CD4-positive, CD25-positive, alpha-beta regulatory T cell (primary cell): ENCODE results near the gene TTC31. TPM values are rescaled to one million over a fixed set of nuclear protein-coding genes. Genes with fewer than 3 reads are reported as not detected.
"Not testable (repeated sequence)": the region's sequence is repeated elsewhere in the genome, so short reads cannot be mapped to it uniquely, and the experiment has no call there.

Experiments used
- ATAC-seq, 2 donors: fragments of 150-1000 bp; cut with Tn5 transposase; one replicate each; pipeline ENCODE4 v1.10.0; 2021; ENCODE audit warnings: low read depth in 2 of 2, moderate number of reproducible peaks in 2 of 2, moderate library complexity in 1 of 2
- DNase-seq, 3 donors: peaks; one replicate each; pipeline versions ENCODE4 v3.0.0 to v3.0.0-alpha.2; 2012 to 2022; ENCODE audit warnings: mixed read lengths in 1 of 3
- H3K27ac ChIP-seq: one replicate; pipeline ENCODE4 v1.7.0; 2013; ENCODE audit warnings: mild to moderate bottlenecking, low read length; ENCODE audit not compliant: insufficient read depth, poor library complexity, severe bottlenecking
- H3K27me3 ChIP-seq: one replicate; pipeline ENCODE4 v1.7.0; 2013; ENCODE audit warnings: low read length; ENCODE audit not compliant: control insufficient read depth, insufficient read depth
- H3K36me3 ChIP-seq: one replicate; pipeline ENCODE4 v1.7.0; 2013; ENCODE audit warnings: mild to moderate bottlenecking, low read length, moderate library complexity; ENCODE audit not compliant: control insufficient read depth, insufficient read depth
- H3K4me1 ChIP-seq: 2 replicates; pipeline ENCODE4 v1.7.0; 2013; ENCODE audit warnings: mild to moderate bottlenecking, low read length; ENCODE audit not compliant: insufficient read depth, control insufficient read depth, poor library complexity, severe bottlenecking
- H3K4me3 ChIP-seq: one replicate; pipeline ENCODE4 v1.7.0; 2013; ENCODE audit warnings: low read depth, mild to moderate bottlenecking, low read length, moderate library complexity
- H3K9me3 ChIP-seq, 2 experiments: 1 replicate in 1 of 2; 2 replicates in 1 of 2; pipeline ENCODE4 v1.7.0; 2013; ENCODE audit warnings: low read length in 2 of 2, mild to moderate bottlenecking in 1 of 2, moderate library complexity in 1 of 2; ENCODE audit not compliant: control insufficient read depth in 2 of 2
- H3K27ac Mint-ChIP-seq, 3 donors: one replicate each; pipeline ENCODE4 v1.8.0; 2020 to 2022; ENCODE audit warnings: mild to moderate bottlenecking in 3 of 3, mixed read lengths in 3 of 3, moderate library complexity in 2 of 3
- H3K27me3 Mint-ChIP-seq: one replicate; pipeline ENCODE4 v1.8.0; 2022; ENCODE audit warnings: mild to moderate bottlenecking, mixed read lengths
- H3K36me3 Mint-ChIP-seq: one replicate; pipeline ENCODE4 v1.8.0; 2020; ENCODE audit warnings: mixed read lengths
- H3K4me1 Mint-ChIP-seq, 4 donors: one replicate each; pipeline ENCODE4 v1.8.0; 2020 to 2022; ENCODE audit warnings: mixed read lengths in 4 of 4, mild to moderate bottlenecking in 1 of 4
- H3K4me3 Mint-ChIP-seq, 4 donors: one replicate each; pipeline ENCODE4 v1.8.0; 2020 to 2022; ENCODE audit warnings: mild to moderate bottlenecking in 4 of 4, mixed read lengths in 4 of 4, moderate library complexity in 3 of 4
- H3K9me3 Mint-ChIP-seq, 7 donors: one replicate each; pipeline ENCODE4 v1.8.0; 2020 to 2022; ENCODE audit warnings: mixed read lengths in 7 of 7, mild to moderate bottlenecking in 3 of 7, moderate library complexity in 2 of 7
- polyA plus RNA-seq, 4 donors: library from polyadenylated mRNA; unstranded; fragments of 300-500 nt; fragmentation: Illumina TruSeq; gene quantifications; one replicate each; pipeline ENCODE4 v1.2.3, GENCODE V29; 2021
- total RNA-seq: library from RNA; stranded (reverse); gene quantifications from one replicate; pipeline ENCODE4 v1.2.3, GENCODE V29; 2022

Gene TTC31
- total and polyA plus RNA-seq, 5 donors from 2014 or later: 21.7 to 38.7 (median 23.4) TPM

GRCh38 chr2:74470742-74471141 lies 12.1 kb upstream of the TTC31 start:
- not testable (repeated sequence) for ATAC-seq, H3K27me3 Mint-ChIP-seq, DNase-seq, H3K9me3 ChIP-seq, H3K27me3 ChIP-seq, H3K9me3 Mint-ChIP-seq, H3K27ac ChIP-seq, H3K4me3 ChIP-seq
- Mint-ChIP-seq H3K4me1 (peaks cover 5 to 32% (median 19%) of the 10 kb centered on the region in 4 donors), H3K36me3 (peaks cover 16% of the 10 kb centered on the region), H3K4me3 (peak overlapping the region; percentile 69 to 83 (median 74)), H3K27ac (peak overlapping the region in 2 of 3 donors; percentile 76 to 84)
- Histone ChIP-seq H3K36me3 (peaks cover 15% of the 10 kb centered on the region), H3K4me1 (peaks cover 30% of the 10 kb centered on the region)

- peak overlapping the region; percentile 92 to 98 (median 94) for H3K4me3 Mint-ChIP-seq
- peak overlapping the region; percentile 97 to 99 (median 99) for H3K27ac Mint-ChIP-seq
- no peaks in the 10 kb centered on the region for H3K9me3 ChIP-seq
- peaks cover 15% of the 10 kb centered on the region for H3K36me3 ChIP-seq
- H3K27me3 ChIP-seq: no peaks in the 10 kb centered on the region
- ATAC-seq: no peak
- peaks cover 26% of the 10 kb centered on the region for H3K4me1 ChIP-seq
- peak overlapping the region; percentile 92 for H3K4me3 ChIP-seq
- peaks cover 0 to 2% (median 0%) of the 10 kb centered on the region in 7 donors for H3K9me3 Mint-ChIP-seq
- H3K36me3 Mint-ChIP-seq: peaks cover 16% of the 10 kb centered on the region
- H3K27ac ChIP-seq: peak overlapping the region; percentile 92
- H3K4me1 Mint-ChIP-seq: peaks cover 5 to 28% (median 15%) of the 10 kb centered on the region in 4 donors
- peaks cover 5% of the 10 kb centered on the region for H3K27me3 Mint-ChIP-seq
- no peak for DNase-seq
These were observed 11.4 kb upstream of the TTC31 start for GRCh38 chr2:74471332-74472065.

- Histone ChIP-seq H3K27ac (peak within 1 kb of the TSS; percentile 92), H3K4me3 (peak within 1 kb of the TSS; percentile 92), H3K4me1 (peaks cover 26% of the 10 kb centered on the region), H3K27me3 (no peaks in the 10 kb centered on the region), H3K9me3 (no peaks in the 10 kb centered on the region), H3K36me3 (peaks cover 15% of the 10 kb centered on the region)
- Mint-ChIP-seq H3K36me3 (peaks cover 17% of the 10 kb centered on the region), H3K9me3 (peaks cover 0 to 2% (median 0%) of the 10 kb centered on the region in 7 donors), H3K27me3 (peaks cover 5% of the 10 kb centered on the region), H3K27ac (peak within 1 kb of the TSS; percentile 97 to 99 (median 99)), H3K4me3 (peak within 1 kb of the TSS; percentile 92 to 98 (median 94)), H3K4me1 (peaks cover 5 to 28% (median 15%) of the 10 kb centered on the region in 4 donors)
- ATAC-seq: peak; percentile 94
- DNase-seq: peak; percentile 94 to 98 (median 95)
These were observed 10.6 kb upstream of the TTC31 start, which contains the start of gene MRPL53 for GRCh38 chr2:74472086-74472944. Gene MRPL53, minus strand, starts transcription at chr2:74472680. Its CDS starts 20 bp downstream, at chr2:74472660.

- Mint-ChIP-seq H3K27ac (peak overlapping the region; percentile 97 to 99 (median 99)), H3K4me1 (peaks cover 5 to 28% (median 17%) of the 10 kb centered on the region in 4 donors), H3K4me3 (peak overlapping the region; percentile 92 to 98 (median 94)), H3K27me3 (peaks cover 5% of the 10 kb centered on the region), H3K36me3 (peaks cover 21% of the 10 kb centered on the region), H3K9me3 (peaks cover 0 to 2% (median 0%) of the 10 kb centered on the region in 7 donors)
- no peaks in the 10 kb centered on the region for H3K9me3 ChIP-seq
- DNase-seq (no peak), ATAC-seq (no peak)
- H3K36me3 ChIP-seq: peaks cover 19% of the 10 kb centered on the region
- H3K4me1 ChIP-seq: peaks cover 26% of the 10 kb centered on the region
- H3K4me3 ChIP-seq: peak overlapping the region; percentile 92
- peak overlapping the region; percentile 92 for H3K27ac ChIP-seq
- no peaks in the 10 kb centered on the region for H3K27me3 ChIP-seq
These were observed 10.0 kb upstream of the TTC31 start for GRCh38 chr2:74472945-74473258.

GRCh38 chr2:74474481-74474880 lies 8.4 kb upstream of the TTC31 start:
- Mint-ChIP-seq H3K9me3 (peaks cover 0 to 2% (median 0%) of the 10 kb centered on the region in 7 donors), H3K36me3 (peaks cover 24% of the 10 kb centered on the region), H3K4me1 (peaks cover 5 to 31% (median 18%) of the 10 kb centered on the region in 4 donors), H3K27ac (no peak overlapping the region), H3K27me3 (peaks cover 5% of the 10 kb centered on the region), H3K4me3 (peak overlapping the region in 1 of 4 donors; percentile 66)
- no peak overlapping the region for H3K27ac ChIP-seq
- H3K36me3 ChIP-seq: peaks cover 20% of the 10 kb centered on the region
- ATAC-seq (no peak), DNase-seq (no peak)
- H3K27me3 ChIP-seq: no peaks in the 10 kb centered on the region
- H3K4me3 ChIP-seq: no peak overlapping the region
- H3K4me1 ChIP-seq: peaks cover 26% of the 10 kb centered on the region
- no peaks in the 10 kb centered on the region for H3K9me3 ChIP-seq

- Mint-ChIP-seq H3K27me3 (peaks cover 5% of the 10 kb centered on the region), H3K4me3 (peak overlapping the region in 2 of 4 donors; percentile 35 to 64), H3K4me1 (peaks cover 5 to 33% (median 20%) of the 10 kb centered on the region in 4 donors), H3K27ac (no peak overlapping the region), H3K9me3 (peaks cover 0 to 2% (median 0%) of the 10 kb centered on the region in 7 donors), H3K36me3 (peaks cover 26% of the 10 kb centered on the region)
- Histone ChIP-seq H3K4me3 (no peak overlapping the region), H3K27me3 (no peaks in the 10 kb centered on the region), H3K4me1 (peaks cover 26% of the 10 kb centered on the region), H3K9me3 (no peaks in the 10 kb centered on the region), H3K27ac (no peak overlapping the region), H3K36me3 (peaks cover 22% of the 10 kb centered on the region)
- DNase-seq: no peak
- ATAC-seq: no peak
These were observed 8.0 kb upstream of the TTC31 start for GRCh38 chr2:74474899-74475298.

GRCh38 chr2:74481431-74481830 lies 1.4 kb upstream of the TTC31 start:
- H3K27ac ChIP-seq: peak overlapping the region; percentile 91
- H3K27me3 ChIP-seq: no peaks in the 10 kb centered on the region
- Mint-ChIP-seq H3K9me3 (no peaks in the 10 kb centered on the region), H3K36me3 (peaks cover 18% of the 10 kb centered on the region), H3K27ac (no peak overlapping the region), H3K27me3 (no peaks in the 10 kb centered on the region), H3K4me3 (peak overlapping the region; percentile 15 to 100 (median 98)), H3K4me1 (peaks cover 0 to 53% (median 25%) of the 10 kb centered on the region in 4 donors)
- H3K9me3 ChIP-seq: no peaks in the 10 kb centered on the region
- DNase-seq (no peak), ATAC-seq (no peak)
- H3K4me1 ChIP-seq: peaks cover 22% of the 10 kb centered on the region
- peaks cover 21% of the 10 kb centered on the region for H3K36me3 ChIP-seq
- H3K4me3 ChIP-seq: peak overlapping the region; percentile 44
